HG03103 (cell line): ENCODE results near the gene XG.

Experiments
- ATAC-seq: cut with Tn5 transposase; IDR thresholded peaks from one replicate; pipeline ENCODE4 v1.9.1; 2021; ENCODE audit warnings: low read depth; ENCODE audit not compliant: unreplicated experiment

XG gene

DNA sequence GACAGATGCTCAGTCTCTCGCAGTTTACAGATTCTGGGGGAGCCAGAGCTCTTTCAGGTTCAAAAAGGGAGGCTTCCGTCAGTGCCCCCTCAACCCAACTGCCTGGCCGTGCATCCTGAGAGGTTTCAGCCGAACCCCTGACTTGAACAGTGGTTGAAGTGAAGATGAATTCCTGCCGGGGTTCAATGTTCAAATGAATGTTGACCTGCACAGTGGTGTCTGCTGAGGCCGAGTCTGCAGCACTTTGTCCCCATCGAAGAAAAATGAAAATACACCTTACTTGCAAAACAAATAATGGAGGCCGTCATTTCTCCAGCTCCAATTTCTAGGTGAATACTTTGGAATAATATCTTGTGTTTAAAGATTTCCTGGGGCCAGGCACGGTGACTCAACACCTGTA is 110.6 kb downstream of the XG start:
- ATAC-seq = no peak

DNA sequence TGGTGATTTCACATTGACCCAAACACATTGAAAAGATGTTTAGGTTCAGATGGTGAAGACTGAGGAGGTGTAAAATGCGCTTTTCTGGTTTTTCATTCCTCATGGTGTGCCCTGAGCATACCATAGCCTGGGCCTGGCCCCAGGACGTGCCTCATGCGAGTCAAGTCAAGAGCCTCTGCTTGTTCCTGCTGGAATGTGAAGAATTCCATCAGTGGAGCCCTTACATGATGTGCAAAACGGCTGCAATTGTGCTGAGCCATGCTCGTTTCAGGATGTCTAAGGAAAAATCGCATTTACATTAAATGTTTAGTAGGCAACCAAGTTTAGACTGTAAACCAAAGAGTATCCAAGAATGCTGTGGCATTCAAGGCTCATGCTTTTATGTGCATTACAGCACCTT is 111.8 kb downstream of the XG start:
- no peak for ATAC-seq
